ENCODE data around the gene GNAQ. TPM values are rescaled to one million over a fixed set of nuclear protein-coding genes. Genes with fewer than 3 reads are reported as not detected.
"Not testable (repeated sequence)": the region's sequence is repeated elsewhere in the genome, so short reads cannot be mapped to it uniquely, and the experiment has no call there.

Gene GNAQ
- total RNA-seq, 1 donor from 2014 or later = 56.4 TPM

- no peak for DNase-seq
Measured at GRCh38 chr9:77901771-77902170, 129.8 kb downstream of the GNAQ start.

GRCh38 chr9:77901018-77901417 is 130.6 kb downstream of the GNAQ start:
- DNase-seq = no peak

- DNase-seq = no peak
Measured at GRCh38 chr9:77899679-77900354, 131.8 kb downstream of the GNAQ start.

- DNase-seq = no peak
Measured at GRCh38 chr9:77898864-77899263, 132.7 kb downstream of the GNAQ start.

- peak; percentile 29 for DNase-seq
Measured at GRCh38 chr9:77896938-77897667, 134.5 kb downstream of the GNAQ start.

- DNase-seq = no peak
Measured at GRCh38 chr9:77896269-77896937, 135.2 kb downstream of the GNAQ start.

GRCh38 chr9:77893706-77894105 is 137.9 kb downstream of the GNAQ start:
- no peak for DNase-seq

GRCh38 chr9:77892955-77893514 is 138.6 kb downstream of the GNAQ start:
- DNase-seq = no peak

GRCh38 chr9:77892171-77892570 is 139.4 kb downstream of the GNAQ start:
- no peak for DNase-seq

- no peak for DNase-seq
Measured at GRCh38 chr9:77891128-77891800, 140.3 kb downstream of the GNAQ start.

- no peak for DNase-seq
Measured at GRCh38 chr9:77887662-77888061, 143.9 kb downstream of the GNAQ start.

GRCh38 chr9:77885104-77885672 is 146.4 kb downstream of the GNAQ start:
- DNase-seq = peak; percentile 25

- DNase-seq = peak; percentile 42
Measured at GRCh38 chr9:77883846-77884771, 147.5 kb downstream of the GNAQ start.

GRCh38 chr9:77883133-77883532 is 148.5 kb downstream of the GNAQ start:
- DNase-seq = no peak

- DNase-seq = no peak
Measured at GRCh38 chr9:77882294-77882693, 149.3 kb downstream of the GNAQ start.

GRCh38 chr9:77881634-77882033 is 150.0 kb downstream of the GNAQ start:
- not testable (repeated sequence) for DNase-seq

- DNase-seq = no peak
Measured at GRCh38 chr9:77881111-77881510, 150.5 kb downstream of the GNAQ start.

- no peak for DNase-seq
Measured at GRCh38 chr9:77879437-77879943, 152.1 kb downstream of the GNAQ start.

- not testable (repeated sequence) for DNase-seq
Measured at GRCh38 chr9:77878793-77879192, 152.8 kb downstream of the GNAQ start.

- DNase-seq = no peak
Measured at GRCh38 chr9:77877976-77878375, 153.6 kb downstream of the GNAQ start.

GRCh38 chr9:77876590-77876989 is 155.0 kb downstream of the GNAQ start:
- no peak for DNase-seq

Data from tongue (tissue), 2 donors.